Measurements from ENCODE around the gene DNAI2. TPM values are rescaled to one million over a fixed set of nuclear protein-coding genes. Genes with fewer than 3 reads are reported as not detected.
A peak's percentile ranks its signal among the peaks of the same experiment; 100 is the strongest.

Gene DNAI2
- total and polyA plus RNA-seq, 9 of the 15 experiments (the other 6 are each of a cell fraction or from before 2014, with no cell fraction given), result not detected

GRCh38 chr17:74259667-74260524 is 14.1 kb upstream of the DNAI2 start:
- BruUV-seq (replicated peaks), result no TSS peak
- in situ Hi-C loops (cut with MboI), result no loop called here
- Histone ChIP-seq H3K79me2 (ENCODE audit: control insufficient read depth, insufficient read depth, low read length) (no peaks in the 10 kb centered on the region), H3K36me3 (ENCODE audit: control insufficient read depth, insufficient read depth, low read length) (no peaks in the 10 kb centered on the region), H3K27ac (ENCODE audit: extremely low read depth, low read depth, low read length) (no peak overlapping the region), H3K4me3 (no peak overlapping the region), H3K9me1 (ENCODE audit: control insufficient read depth, insufficient read depth, low read length) (no peaks in the 10 kb centered on the region), H4K20me1 (replicated peaks; ENCODE audit: control insufficient read depth, insufficient read depth, low read length) (no peaks in the 10 kb centered on the region), H3K4me1 (replicated peaks in 1 of 2; ENCODE audit: control insufficient read depth in 2 of 2, insufficient read depth in 2 of 2, low read length in 2 of 2) (peaks cover 0 to 3% of the 10 kb centered on the region in 2 experiments; a peak in 1 of 5 replicates), H2AFZ (ENCODE audit: low read depth, low read length) (no peak overlapping the region), H3K9me3 (replicated peaks; ENCODE audit: control insufficient read depth, insufficient read depth, low read depth, low read length) (no peaks in the 10 kb centered on the region), H3K27me3 (ENCODE audit: control insufficient read depth in 2 of 2, insufficient read depth in 2 of 2, low read length in 2 of 2) (peaks cover 14 to 62% of the 10 kb centered on the region in 2 experiments; a peak in 4 of 5 replicates), H3K4me2 (ENCODE audit: insufficient read depth, low read length) (no peak overlapping the region), H3K9ac (ENCODE audit: insufficient read depth in 1 of 2, low read depth in 2 of 2, low read length in 2 of 2) (peak overlapping the region in 1 of 2 experiments; percentile 52; a peak in 1 of 4 replicates)
- 12% methylated on average over 21 of the region's 21 CpGs for WGBS (ENCODE audit: insufficient coverage, low coverage, missing lambda C conversion rate)
- CTCF ChIA-PET (ENCODE audit: low intra/inter-chr PET ratio), result no interaction called here
- FAIRE-seq, result no peak
- DNase-seq (ENCODE audit: extremely low read depth in 1 of 4, low spot score in 3 of 4), result no peak
- ATAC-seq, result no peak
- POLR2A ChIA-PET, result interaction anchor here (0.6 to 2.1 kb wide), 4 partner anchors 11 to 57 kb away, joined by 3 to 6 read pairs (median 5); partner anchors contain the start of gene RPL38
- TF ChIP-seq TCFL5 (CRISPR knock-in tag; conservative IDR thresholded peaks at IDR 0.05) (no peak), RBM25 (IDR thresholded peaks at IDR 0.05; ENCODE audit: low read depth, low read length, severe bottlenecking) (peak; percentile 14)
- intact Hi-C loops (cut with micrococcal nuclease), result no loop called here

DNA sequence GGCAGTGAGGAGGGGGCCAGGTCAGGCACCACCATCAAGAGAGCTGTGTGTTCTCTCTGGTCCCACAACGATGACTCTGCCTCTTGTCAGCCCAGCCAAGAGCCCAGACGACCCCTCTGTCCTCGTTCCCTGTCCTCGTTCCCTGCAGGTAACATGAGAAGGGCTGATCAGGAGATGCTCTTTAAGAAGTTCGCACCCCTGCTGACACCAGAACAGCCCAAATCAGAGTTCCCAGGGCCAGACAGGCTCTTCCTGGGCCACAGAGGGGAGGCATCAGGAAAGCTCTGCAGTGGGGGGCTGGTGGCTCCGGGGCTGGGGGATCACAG is 13.5 kb upstream of the DNAI2 start:
- Histone ChIP-seq H3K36me3 (ENCODE audit: control insufficient read depth, insufficient read depth, low read length) (no peaks in the 10 kb centered on the region), H3K9me3 (replicated peaks; ENCODE audit: control insufficient read depth, insufficient read depth, low read depth, low read length) (no peaks in the 10 kb centered on the region), H2AFZ (ENCODE audit: low read depth, low read length) (no peak overlapping the region), H3K9ac (ENCODE audit: insufficient read depth in 1 of 2, low read depth in 2 of 2, low read length in 2 of 2) (peak overlapping the region in 1 of 2 experiments; percentile 52; a peak in 1 of 4 replicates), H3K27ac (ENCODE audit: extremely low read depth, low read depth, low read length) (no peak overlapping the region), H3K79me2 (ENCODE audit: control insufficient read depth, insufficient read depth, low read length) (no peaks in the 10 kb centered on the region), H3K4me3 (no peak overlapping the region), H3K4me1 (replicated peaks in 1 of 2; ENCODE audit: control insufficient read depth in 2 of 2, insufficient read depth in 2 of 2, low read length in 2 of 2) (peaks cover 0 to 3% of the 10 kb centered on the region in 2 experiments; a peak in 1 of 5 replicates), H3K27me3 (ENCODE audit: control insufficient read depth in 2 of 2, insufficient read depth in 2 of 2, low read length in 2 of 2) (peaks cover 14 to 60% of the 10 kb centered on the region in 2 experiments; a peak in 4 of 5 replicates), H3K4me2 (ENCODE audit: insufficient read depth, low read length) (no peak overlapping the region), H3K9me1 (ENCODE audit: control insufficient read depth, insufficient read depth, low read length) (no peaks in the 10 kb centered on the region), H4K20me1 (replicated peaks; ENCODE audit: control insufficient read depth, insufficient read depth, low read length) (no peaks in the 10 kb centered on the region)
- 5% methylated on average over 5 of the region's 6 CpGs for WGBS (ENCODE audit: insufficient coverage, low coverage, missing lambda C conversion rate)
- ChIA-PET CTCF (ENCODE audit: low intra/inter-chr PET ratio) (no interaction called here), POLR2A (interaction anchor here (0.7 to 2.1 kb wide), 2 partner anchors 10 to 33 kb away, joined by 4 to 6 read pairs; no protein-coding TSS in a partner anchor)
- no peak for DNase-seq (ENCODE audit: extremely low read depth in 1 of 4, low spot score in 3 of 4)
- in situ Hi-C loops (cut with MboI) (no loop called here), intact Hi-C loops (cut with micrococcal nuclease) (no loop called here)
- no peak for ATAC-seq
- no peak for FAIRE-seq
- no TSS peak for BruUV-seq (replicated peaks)
- TF ChIP-seq NFE2L1 (tag; IDR thresholded peaks at IDR 0.05; ENCODE audit: borderline replicate concordance, low read depth) (no peak), ZNF311 (CRISPR knock-in tag; IDR thresholded peaks at IDR 0.05) (no peak), TAF1 (IDR thresholded peaks at IDR 0.05; ENCODE audit: control insufficient read depth, extremely low read depth, insufficient read depth, low read length, severe bottlenecking) (no peak), TBL1XR1 (IDR thresholded peaks at IDR 0.05; ENCODE audit: low read length in 2 of 2) (no peak), ZNF583 (CRISPR knock-in tag; IDR thresholded peaks at IDR 0.05) (no peak), ATF1 (CRISPR knock-in tag; IDR thresholded peaks at IDR 0.05) (no peak), ATF1 (tag; IDR thresholded peaks at IDR 0.05) (no peak), RNF2 (IDR thresholded peaks at IDR 0.05) (no peak), CREM (IDR thresholded peaks at IDR 0.05; ENCODE audit: low read depth) (no peak), NONO (IDR thresholded peaks at IDR 0.05; ENCODE audit: low read depth in 2 of 2, low read length in 1 of 2) (no peak), ZNF282 (CRISPR knock-in tag; IDR thresholded peaks at IDR 0.05) (no peak), FOXJ2 (tag; IDR thresholded peaks at IDR 0.05) (no peak), KAT7 (CRISPR knock-in tag; IDR thresholded peaks at IDR 0.05; ENCODE audit: borderline replicate concordance) (no peak), SP1 (CRISPR knock-in tag; IDR thresholded peaks at IDR 0.05) (no peak), MAFG (tag; conservative IDR thresholded peaks at IDR 0.05) (no peak)

Data from K562 (cell line).